Activated T-helper 1 cell treated with anti-CD3 and anti-CD28 coated beads, Interleukin-2, amount 50 U/mL, for 16 hours (primary cell): ENCODE measurements around the gene CEP83.
"Not testable (repeated sequence)": the region's sequence is repeated elsewhere in the genome, so short reads cannot be mapped to it uniquely, and the experiment has no call there.

Experiments used
- DNase-seq, 2 donors: peaks; one replicate each; pipeline ENCODE4 v3.0.0-alpha.2; 2020; ENCODE audit warnings: low read depth in 1 of 2, low spot score in 1 of 2

The CEP83 gene

DNA sequence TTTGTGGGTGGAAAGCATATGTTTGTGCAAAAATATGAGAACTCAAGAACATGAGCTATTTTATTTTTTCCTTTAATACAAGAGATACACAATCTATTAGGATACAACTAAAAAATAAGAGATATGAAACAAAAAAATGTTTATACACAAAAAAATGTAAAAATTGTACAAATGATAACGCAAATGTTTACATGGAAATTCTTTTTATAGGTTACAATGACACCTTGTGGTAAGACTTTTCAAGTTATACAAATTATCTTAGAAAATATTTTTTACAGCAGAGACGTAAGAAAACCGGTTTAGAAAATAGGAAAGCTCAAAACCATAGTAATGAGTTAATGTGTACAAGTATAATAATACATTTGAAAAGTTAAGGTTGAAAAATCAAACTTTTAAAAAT, 25.5 kb downstream of the CEP83 start:
- no peak for DNase-seq

DNA sequence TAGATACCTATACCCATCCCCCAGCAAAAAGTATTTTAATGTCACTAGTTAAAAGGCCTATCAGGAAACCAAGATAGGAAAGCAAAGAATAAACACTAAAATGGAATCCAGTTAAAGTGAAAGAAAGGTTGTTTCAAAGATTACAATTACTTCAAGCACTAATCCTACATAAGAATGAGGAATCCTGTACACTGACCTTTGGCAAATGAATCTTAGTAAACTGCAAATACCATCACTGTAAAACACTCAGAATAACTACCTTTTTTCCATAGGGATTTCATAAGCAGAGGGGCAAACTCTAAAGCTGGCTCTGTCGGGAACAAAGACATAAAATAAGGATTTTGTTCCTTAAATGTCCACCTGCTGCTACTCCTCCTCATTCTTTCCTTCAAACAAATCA, 25.9 kb downstream of the CEP83 start:
- DNase-seq, result no peak

DNA sequence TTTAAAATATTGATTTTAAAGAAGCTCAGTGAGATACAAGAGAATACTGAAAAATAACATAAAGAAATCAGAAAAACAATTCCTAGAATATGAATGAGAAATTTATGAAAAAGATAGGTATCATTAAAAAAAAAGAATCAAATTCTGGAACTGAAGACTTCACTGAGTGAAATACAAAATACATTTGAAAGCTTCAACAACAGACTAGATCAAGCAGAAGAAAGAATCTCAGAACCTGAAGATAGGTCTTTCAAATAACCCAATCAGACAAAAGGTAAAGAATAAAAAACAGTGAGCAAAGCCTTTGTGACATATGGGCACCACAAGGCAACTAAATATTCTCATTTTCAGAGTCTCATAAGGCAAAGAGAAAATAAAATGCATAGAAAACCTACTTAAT, 29.4 kb downstream of the CEP83 start:
- no peak for DNase-seq

DNA sequence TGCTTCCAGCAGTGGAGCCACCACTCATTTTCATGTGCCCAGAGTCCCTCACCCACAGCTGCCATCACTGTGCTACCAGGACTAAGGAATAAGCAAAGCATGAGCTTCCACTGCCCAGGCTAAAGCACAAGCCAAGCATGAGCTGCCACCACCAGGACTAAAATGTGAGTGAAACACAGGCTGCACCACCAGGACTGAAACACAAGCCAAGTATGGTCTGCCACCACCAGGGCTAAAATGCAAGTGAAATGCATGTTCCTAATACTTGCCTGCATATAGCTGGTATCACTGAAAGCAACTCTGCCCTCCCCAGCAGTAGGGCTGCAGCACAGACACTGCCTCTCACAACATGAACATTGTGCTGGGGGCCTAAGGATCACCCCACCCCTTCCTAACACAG, 30.0 kb downstream of the CEP83 start:
- no peak for DNase-seq

DNA sequence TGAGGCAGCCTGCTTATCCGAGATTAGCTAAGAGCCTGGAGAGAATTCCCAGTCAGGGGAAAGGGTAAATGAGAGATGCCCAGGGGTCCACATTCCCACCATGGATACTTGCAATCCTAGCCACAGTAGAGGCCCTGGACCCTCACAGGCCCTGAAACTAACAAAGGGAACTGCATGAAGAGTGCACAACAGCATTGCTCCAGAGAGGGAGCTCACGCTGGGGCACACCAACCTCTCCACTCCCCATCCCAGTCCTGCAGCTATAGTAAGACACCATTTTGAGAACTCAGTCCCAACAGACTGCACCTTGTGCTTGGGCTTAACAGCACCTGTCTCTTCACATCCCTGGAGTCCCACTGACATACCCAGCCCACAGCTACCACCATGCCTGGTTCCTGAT, 30.5 kb downstream of the CEP83 start:
- no peak for DNase-seq

DNA sequence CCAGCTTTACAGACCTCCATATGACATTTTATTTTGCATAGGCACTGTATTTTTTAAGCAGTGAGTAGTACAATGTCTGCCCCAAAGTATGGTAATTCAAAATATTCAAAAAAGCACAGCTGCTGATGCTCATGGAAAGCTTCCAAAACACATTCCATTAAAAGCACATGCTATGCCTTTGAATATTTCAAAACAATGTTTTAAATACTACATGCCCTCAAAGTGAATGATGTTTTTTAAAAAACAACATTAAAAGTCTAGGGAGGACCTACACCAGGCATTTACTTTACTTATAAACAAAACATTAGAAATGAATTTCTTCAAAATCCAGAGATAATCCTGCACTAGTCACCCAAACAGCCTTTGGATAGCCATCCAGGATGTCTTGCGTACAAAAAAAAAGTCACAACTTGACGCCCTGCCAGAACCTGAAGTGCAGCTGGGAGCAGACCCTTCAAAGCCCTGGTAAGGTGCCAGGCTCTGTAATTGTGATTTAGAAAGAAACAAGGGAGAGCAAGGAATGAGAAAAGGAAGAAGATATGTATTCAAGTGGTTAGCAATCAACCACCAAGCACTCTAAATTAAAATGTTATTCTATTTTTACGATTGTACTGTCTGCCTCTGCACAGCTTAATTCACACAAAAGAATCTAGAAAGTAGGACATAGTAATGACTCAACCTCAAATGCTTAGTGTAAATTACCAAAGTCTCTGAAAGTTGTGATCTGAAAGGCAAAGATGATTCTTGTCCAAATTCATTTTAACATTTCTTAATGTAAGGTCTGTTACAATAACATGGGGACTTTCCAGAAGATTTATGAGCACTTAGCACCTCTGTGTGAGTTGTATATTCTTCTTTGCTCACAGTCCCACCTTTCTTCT, 31.9 kb downstream of the CEP83 start:
- no peak for DNase-seq

DNA sequence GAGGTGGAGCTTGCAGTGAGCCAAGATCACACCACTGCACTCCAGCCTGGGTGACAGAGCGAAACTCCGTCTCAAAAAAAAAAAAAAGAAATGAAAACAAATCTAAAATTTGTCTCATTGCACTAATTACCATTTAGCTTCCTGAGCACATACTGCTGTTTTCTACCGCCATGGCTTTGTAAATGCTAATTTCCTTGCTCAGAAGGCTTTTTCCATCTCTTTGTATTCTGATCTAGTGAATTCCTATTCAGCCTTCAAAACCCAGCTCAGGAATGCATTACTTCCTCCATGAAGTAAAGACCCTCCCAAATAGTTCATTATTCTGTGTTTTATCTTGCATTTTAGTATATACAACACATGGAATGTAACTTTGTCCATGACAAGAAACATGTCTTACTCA, 33.6 kb downstream of the CEP83 start:
- no peak for DNase-seq

DNA sequence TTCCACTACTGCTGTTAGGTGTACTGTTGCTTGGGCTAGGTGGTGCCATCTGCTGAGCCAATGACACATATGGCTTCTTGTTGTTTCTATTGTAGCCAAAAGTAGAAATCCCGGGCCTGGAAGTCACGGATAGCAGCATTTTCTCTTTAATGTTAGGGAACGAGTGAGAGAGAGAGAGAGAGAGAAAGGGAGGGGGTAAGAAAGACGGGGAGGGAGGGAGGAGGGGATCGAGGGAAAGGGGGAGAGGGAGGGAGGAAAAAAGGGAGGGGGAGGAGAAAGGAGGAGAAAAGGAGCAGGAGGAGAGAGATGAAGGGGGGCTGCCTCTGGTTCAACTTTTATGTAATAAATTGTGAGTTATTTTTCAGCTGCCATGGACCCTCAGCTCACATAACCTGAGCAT, 34.8 kb downstream of the CEP83 start:
- DNase-seq, result not testable (repeated sequence)

DNA sequence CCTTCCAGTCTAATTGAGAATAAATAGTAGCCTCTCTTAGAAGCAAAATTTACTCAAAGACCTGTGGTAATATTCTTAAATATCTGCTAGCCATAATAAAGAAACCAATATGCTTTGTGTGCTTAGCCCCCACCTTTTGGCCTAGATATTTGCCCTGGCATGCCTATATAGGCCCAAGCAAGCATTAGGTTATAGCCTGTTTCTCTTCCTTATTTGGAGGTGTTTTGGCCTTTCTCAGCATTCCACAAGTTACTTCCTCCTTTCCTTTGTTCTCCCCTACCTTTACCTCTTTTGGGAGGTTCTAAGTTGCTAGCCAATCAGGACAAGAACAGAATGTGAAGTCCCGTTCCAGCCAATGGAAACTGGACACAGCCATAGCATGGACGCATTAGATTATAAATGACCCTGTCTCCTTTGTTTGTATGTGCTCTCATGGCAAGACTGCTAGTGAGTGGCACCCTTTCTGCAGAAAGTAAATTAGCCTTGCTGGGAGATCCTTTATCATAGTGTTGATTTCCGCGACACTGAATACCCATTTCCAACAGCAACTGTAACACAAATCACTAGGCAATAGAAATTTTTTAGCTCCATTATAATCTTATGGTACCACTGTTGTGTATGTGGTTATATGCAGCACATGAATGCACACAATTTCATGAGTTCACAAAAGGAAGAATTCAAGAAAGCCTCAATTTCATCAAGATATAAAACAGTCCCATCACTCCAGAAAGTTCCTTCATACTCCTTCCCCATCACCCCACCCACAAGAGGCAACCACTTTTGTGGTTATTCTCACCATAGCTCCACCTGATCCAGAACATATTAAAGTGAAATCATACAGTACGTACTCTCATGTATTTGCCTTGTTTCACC, 37.6 kb downstream of the CEP83 start:
- DNase-seq, result no peak

DNA sequence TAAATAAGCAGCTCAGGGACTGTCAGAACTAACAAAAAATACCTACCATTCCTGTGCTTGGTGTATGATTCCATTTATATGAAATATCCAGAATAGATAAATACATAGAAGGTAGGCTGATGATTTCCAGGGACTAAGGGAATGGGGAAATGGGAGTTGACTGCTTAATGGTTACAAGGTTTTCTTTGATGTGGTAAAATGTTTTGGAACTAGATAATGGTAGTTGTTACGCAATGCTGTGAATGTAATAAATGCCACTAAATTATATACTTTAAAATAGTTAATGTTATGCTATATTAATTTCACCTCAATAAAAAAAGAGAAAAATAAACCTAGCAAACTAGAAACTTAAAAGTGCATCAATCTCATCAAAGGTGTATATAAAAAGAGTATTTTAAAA, 41.1 kb downstream of the CEP83 start:
- no peak for DNase-seq

DNA sequence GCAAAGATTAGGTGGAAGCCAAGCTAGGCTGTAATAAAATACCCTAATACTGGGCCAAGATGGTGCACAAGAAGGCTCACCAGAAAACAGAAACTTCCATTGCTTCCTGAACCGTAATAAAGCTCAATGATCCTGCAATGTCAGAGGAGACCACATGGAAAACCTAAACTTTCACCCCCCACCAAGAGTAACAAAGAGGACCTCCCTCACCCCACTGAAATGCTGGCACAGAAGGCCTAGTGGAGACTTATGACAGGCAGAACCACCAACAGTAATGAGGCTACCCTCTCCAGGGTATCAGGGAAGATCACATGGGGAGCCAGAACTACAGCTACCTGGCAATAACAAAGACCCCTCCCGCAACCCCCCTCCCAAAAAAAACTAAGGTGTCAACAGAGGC, 43.1 kb downstream of the CEP83 start:
- DNase-seq, result no peak

DNA sequence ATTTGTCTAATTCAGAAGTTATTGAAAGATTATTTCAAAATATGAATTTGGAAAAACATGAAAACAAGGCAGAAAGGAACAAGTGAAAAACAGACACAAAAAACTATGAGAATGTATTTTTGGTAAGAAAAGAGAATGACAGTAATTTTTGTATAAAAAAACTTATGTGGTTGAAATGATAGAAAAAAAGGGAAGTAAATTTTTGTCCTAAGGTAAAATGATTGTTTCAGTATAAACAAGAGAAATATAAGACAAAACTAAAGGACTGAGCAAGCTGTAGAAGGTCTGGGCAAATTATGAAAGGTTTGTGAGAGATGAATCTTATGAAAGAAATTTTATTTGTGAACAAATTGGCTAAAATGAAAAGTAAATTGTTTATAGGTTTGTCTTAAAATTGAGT, 44.6 kb downstream of the CEP83 start:
- DNase-seq, result no peak

DNA sequence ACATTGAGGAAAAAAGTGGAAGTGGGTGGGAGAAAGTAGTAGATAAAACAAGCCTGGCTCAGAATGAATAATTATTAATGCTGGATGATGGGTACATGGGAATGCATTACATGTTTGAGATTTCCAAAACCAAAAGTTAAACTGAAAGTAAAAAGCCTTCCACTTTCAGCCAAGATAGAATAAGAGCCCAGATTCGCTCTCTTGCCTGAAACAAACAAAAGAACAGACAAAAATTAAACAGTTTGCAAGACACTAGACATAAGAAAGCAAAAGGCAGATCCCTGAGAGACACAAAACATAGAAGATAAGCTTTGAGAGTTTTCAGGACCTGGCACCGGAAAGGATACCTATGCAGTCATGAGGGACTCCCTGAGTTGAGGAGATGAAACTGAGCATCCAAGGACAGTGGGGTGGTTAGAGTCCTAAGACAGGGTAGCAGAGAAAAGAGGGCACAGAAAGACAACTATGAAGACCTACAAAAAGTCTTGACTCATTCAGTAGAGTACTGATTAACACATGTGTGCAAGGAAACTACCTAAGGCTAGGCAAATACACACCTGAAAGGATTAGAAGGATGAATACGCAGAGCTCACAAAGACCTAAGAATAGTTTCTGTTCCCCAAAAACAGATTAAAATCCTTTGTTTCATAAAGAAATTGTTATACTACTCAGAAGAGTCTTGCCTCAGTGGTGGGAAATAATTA, 54.1 kb downstream of the CEP83 start:
- DNase-seq, result no peak

DNA sequence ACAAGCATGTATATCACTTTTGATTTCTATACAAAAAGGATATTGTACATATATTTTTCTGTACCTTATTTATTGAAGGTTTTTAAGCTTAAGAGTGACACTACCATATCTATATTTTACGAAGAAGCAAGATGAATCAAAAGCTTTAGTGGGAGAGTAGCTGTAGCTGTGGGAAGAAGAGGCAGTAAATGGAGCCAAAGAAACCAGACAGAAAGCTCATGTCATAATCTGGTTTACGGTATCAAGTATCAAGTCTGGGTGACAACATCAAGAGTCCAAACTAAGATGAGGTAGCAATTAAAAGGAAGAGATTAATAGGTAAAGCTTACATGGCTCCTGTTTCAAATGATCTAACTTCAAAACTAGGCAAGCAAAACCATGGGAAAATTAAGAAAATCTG, 54.8 kb downstream of the CEP83 start:
- DNase-seq, result no peak

DNA sequence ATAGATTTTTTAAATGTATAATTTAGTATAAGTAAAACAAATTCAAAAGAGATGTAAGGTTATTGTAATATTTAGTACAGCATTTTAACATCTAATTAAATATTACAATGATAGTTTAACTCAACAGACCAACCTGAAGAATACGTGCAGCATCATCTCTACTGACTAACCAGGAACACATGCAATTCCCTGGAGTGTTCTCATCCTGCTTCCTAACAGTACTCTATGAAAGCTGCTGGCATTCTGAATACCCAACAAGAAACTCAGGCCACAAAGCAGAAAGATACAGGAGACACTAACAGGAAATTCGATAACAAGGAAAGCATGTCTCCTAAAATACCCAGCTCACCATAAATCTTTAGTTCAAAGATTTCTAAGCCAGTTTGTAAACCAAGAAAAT, 58.3 kb downstream of the CEP83 start:
- no peak for DNase-seq

DNA sequence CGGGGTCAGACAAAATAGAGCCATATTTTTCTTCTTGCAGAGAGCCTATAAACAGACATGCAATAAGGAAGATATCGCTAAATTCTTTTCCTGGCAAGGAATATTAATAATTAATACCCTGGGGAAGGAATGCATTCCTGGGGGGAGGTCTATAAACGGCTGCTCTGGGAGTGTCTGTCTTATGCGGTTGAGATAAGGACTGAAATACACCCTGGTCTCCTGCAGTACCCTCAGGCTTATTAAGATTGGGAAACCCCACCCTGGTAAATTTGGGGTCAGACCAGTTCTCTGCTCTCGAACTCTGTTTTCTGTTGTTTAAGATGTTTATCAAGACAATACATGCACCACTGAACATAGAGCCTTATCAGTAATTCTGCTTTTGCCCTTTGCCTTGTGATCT, 61.0 kb downstream of the CEP83 start:
- not testable (repeated sequence) for DNase-seq

DNA sequence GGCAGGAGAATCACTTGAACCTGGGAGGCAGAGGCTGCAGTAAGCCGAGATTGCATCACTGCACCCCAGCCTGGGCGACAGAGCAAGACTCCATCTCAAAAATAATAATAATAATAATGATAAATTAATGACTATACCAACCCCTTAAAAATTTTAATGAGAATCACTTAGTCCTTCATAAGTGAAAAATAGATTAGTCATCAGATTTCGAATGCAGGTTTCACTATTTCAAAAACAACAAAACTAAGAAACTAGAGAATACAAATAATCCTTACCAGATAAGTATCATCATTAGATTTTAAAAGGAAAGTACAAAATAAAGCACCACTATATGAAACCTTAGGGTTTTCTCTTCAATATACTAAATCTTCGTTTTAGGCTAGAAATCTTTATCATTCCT, 62.3 kb downstream of the CEP83 start:
- no peak for DNase-seq

DNA sequence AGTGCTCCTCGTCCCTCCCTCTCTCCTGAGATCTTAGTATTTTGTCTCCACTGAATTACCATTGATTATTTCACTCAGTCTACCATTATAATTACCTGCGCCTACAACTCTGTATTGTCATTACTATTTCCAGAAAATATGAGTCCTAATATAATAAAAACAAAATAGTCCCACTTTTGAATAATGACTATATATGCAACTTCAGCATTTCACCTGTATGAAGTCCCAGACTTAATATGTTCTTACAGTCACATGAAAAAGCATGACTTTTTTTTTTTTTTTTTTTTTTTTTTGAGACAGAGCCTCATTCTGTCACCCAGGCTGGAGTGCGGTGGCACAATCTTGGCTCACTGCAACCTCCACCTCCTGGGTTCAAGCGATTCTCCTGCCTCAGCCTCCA, 63.7 kb downstream of the CEP83 start:
- DNase-seq, result not testable (repeated sequence)

DNA sequence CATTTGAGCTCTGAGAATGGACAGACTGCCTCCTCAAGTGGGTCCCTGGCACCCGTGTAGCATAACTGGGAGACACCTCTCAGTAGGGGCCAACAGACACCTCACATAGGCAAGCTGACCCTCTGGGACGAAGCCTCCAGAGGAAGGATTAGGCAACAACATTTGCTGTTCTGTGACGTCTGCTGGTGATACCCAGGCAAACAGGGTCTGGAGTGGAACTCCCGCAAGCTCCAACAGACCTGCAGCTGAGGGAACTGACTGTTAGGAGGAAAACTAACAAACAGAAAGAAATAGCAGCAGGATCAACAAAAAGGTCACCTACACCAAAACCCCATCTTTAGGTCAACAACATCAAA, 69.6 kb downstream of the CEP83 start:
- no peak for DNase-seq

DNA sequence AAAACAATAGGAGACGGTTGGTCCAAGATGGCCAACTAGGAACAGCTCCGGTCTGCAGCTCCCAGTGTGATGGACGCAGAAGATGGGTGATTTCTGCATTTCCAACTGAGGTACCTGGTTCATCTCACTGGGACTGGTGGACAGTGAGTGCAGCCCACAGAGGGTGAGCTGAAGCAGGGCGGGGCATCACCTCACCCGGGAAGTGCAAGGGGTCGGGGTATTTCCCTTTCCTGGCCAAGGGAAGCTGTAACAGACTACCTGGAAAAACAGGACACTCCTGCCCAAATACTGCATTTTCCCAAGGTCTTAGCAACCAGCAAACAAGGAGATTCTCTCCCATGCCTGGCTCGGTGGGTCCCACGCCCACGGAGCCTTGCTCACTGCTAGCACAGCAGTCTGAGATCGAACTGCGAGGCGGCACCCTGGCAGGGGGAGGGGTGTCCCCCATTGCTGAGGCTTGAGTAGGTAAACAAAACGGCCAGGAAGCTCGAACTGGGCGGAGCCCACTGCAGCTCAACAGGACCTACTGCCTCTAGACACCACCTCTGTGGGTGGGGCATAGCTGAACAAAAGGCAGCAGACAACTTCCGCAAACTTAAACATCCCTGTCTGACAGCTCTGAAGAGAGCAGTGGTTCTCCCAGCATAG, 70.1 kb downstream of the CEP83 start:
- DNase-seq, result not testable (repeated sequence)

DNA sequence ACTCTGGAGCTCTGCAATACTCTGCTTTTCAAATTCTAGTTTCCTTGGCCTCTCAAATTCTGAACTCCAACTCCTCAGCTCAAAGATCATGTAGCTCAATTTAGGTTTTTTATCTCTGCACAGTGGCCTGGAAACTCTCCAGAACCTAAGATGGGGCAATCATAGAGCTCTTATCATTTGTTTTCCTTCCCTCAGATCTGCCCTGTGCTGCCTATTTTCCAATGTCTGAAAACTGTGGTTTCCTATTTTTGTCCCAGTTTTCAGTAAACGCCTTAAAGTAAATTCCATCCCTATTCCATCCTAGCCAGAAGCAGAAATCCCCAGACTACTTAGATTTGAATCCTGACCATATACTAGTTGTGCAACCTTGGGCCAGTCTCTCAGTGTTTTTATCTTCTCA, 73.2 kb downstream of the CEP83 start:
- no peak for DNase-seq
